ENCODE results near the gene MAP3K13. TPM values are rescaled to one million over a fixed set of nuclear protein-coding genes. Genes with fewer than 3 reads are reported as not detected.

The MAP3K13 gene
- total and polyA plus RNA-seq, 7 donors = 2.6 to 7.6 (median 5.0) TPM

DNA sequence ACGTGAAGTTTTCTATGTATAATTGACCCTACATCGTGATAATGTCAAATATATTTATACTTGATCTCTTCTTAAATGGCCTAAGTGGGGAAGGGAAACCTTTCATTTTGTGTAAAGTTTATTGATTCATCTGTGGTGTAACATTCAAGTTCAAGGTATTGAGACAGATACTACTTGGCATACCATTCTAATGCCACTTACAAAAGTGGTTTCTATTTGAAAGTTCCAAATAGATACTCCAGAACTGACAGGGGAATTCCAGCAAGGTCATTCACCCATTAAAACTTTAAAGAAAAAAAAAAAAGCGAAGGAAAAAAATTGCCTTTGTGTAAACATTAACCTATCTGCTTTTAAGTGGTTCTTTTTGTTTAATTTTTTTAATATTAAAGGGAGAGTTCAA is 45.3 kb upstream of the MAP3K13 start:
- 67 to 80% (median 69%) methylated on average over 3 of the region's 3 CpGs for WGBS, 3 donors

GRCh38 chr3:185318141-185318540 is 44.8 kb upstream of the MAP3K13 start:
- 28 to 44% (median 38%) methylated on average over 1 of the region's 1 CpG for WGBS, 3 donors
- no peak for TF ChIP-seq CTCF (IDR thresholded peaks at IDR 0.05)
- intact Hi-C loops (cut with DNase I) = no loop called here
- Histone ChIP-seq H3K27ac (no peak overlapping the region), H3K4me3 (no peak overlapping the region), H3K4me1 (no peaks in the 10 kb centered on the region), H3K9me3 (no peaks in the 10 kb centered on the region), H3K27me3 (ENCODE audit: insufficient read depth in 3 of 3, low read length in 2 of 3) (no peaks in the 10 kb centered on the region), H3K36me3 (ENCODE audit: insufficient read depth in 1 of 2, low read depth in 1 of 2) (no peaks in the 10 kb centered on the region)
- no peak for DNase-seq
- ATAC-seq = no peak

More for the DNA sequence above, 45.3 kb upstream of the MAP3K13 start:
- intact Hi-C loops (cut with DNase I) = no loop called here
- H3K9me3 ChIP-seq = no peaks in the 10 kb centered on the region
- no peaks in the 10 kb centered on the region for H3K27me3 ChIP-seq (ENCODE audit: insufficient read depth in 3 of 3, low read length in 2 of 3)
- no peaks in the 10 kb centered on the region for H3K4me1 ChIP-seq
- no peak overlapping the region for H3K27ac ChIP-seq
- ATAC-seq = no peak
- DNase-seq = no peak
- H3K36me3 ChIP-seq (ENCODE audit: insufficient read depth in 1 of 2, low read depth in 1 of 2) = no peaks in the 10 kb centered on the region
- H3K4me3 ChIP-seq = no peak overlapping the region
- no peak for TF ChIP-seq CTCF (IDR thresholded peaks at IDR 0.05)

DNA sequence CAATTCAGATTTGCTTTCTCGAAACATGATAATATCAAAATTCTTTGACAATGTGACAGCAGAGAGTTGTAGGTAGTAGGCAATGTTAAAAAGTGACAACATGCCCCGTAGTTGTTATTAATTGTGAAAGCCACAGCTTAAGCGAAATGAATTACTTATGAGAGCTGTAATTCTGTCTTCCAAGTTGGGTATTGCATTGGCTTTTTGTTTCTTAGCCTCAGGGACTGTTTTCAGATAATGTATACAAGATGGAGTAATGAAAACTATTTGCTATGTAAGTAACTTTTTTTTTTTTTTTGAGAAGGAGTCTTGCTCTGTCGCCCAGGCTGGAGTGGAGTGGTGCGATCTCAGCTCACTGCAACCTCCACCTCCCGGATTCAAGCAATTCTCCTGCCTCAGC is 43.1 kb upstream of the MAP3K13 start:
- intact Hi-C loops (cut with DNase I) = no loop called here
- no peak for TF ChIP-seq CTCF (IDR thresholded peaks at IDR 0.05)
- Histone ChIP-seq H3K27ac (no peak overlapping the region), H3K4me1 (no peaks in the 10 kb centered on the region), H3K9me3 (no peaks in the 10 kb centered on the region), H3K4me3 (no peak overlapping the region), H3K36me3 (ENCODE audit: insufficient read depth in 1 of 2, low read depth in 1 of 2) (no peaks in the 10 kb centered on the region), H3K27me3 (ENCODE audit: insufficient read depth in 3 of 3, low read length in 2 of 3) (no peaks in the 10 kb centered on the region)
- no peak for DNase-seq
- 92 to 98% (median 97%) methylated on average over 6 of the region's 6 CpGs for WGBS, 3 donors
- no peak for ATAC-seq

DNA sequence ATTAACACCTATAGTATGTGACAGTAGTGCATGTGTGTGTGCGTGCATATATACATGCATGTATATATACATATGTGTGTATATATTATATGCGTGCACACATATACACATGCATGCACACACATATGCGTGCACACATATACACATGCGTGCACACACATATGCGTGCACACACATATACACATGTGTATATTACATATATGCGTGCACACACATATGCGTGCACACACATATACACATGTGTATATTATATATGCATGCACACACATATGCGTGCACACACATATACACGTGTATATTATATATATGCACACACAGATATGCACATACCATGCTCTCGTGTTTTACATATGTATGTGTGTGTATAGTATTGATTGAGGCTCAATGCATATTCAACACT is 42.0 kb upstream of the MAP3K13 start:
- no peak for DNase-seq
- 95 to 96% (median 96%) methylated on average over 10 of the region's 10 CpGs for WGBS, 3 donors
- Histone ChIP-seq H3K36me3 (ENCODE audit: insufficient read depth in 1 of 2, low read depth in 1 of 2) (no peaks in the 10 kb centered on the region), H3K4me1 (no peaks in the 10 kb centered on the region), H3K27me3 (ENCODE audit: insufficient read depth in 3 of 3, low read length in 2 of 3) (no peaks in the 10 kb centered on the region), H3K9me3 (no peaks in the 10 kb centered on the region), H3K4me3 (no peak overlapping the region), H3K27ac (no peak overlapping the region)
- ATAC-seq = no peak
- no peak for TF ChIP-seq CTCF (IDR thresholded peaks at IDR 0.05)
- intact Hi-C loops (cut with DNase I) = no loop called here

DNA sequence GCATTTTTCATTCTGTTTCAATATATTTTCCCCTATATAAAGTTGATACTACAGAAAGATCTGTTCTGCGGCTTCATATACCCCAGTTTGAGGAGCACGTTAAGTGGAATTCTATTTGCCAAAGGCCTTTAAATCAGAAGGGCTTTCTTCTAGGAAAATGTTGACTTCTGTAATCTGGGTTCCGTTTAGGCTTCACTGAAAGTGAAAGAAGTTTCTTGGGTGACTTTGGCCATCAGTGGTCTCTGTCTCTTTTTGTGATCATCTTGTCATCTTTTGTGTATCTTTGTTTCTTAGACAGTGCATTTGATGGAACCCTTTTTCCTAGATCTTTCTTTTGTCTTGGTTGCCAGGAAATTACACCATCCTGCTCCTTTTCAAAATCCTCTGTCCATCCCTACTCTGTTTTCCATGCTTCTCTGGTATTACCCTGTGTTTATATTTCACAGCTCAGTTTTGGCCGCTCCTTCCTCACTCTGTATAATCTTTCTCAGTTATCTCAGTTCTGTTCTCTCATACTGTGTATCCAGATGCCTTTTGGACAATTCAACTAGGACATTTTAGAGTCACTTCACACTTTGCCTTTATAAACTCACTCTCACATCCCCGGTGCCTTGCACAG is 40.7 kb upstream of the MAP3K13 start:
- DNase-seq (no peak), ATAC-seq (no peak)
- H3K9me3 ChIP-seq = no peaks in the 10 kb centered on the region
- TF ChIP-seq CTCF (IDR thresholded peaks at IDR 0.05) = no peak
- intact Hi-C loops (cut with DNase I) = no loop called here
- no peaks in the 10 kb centered on the region for H3K4me1 ChIP-seq
- H3K4me3 ChIP-seq = no peak overlapping the region
- 89 to 92% (median 89%) methylated on average over 5 of the region's 5 CpGs for WGBS, 3 donors
- H3K36me3 ChIP-seq (ENCODE audit: insufficient read depth in 1 of 2, low read depth in 1 of 2) = no peaks in the 10 kb centered on the region
- H3K27me3 ChIP-seq (ENCODE audit: insufficient read depth in 3 of 3, low read length in 2 of 3) = no peaks in the 10 kb centered on the region
- H3K27ac ChIP-seq = no peak overlapping the region

Measured in psoas muscle (tissue), 8 donors.